Loucy (cell line): Measurements from ENCODE around the gene CCDC158.

ENCODE experiments used
- H2AFZ ChIP-seq: fragments of 200-600 bp; sonication (generic); 2 replicates; pipeline ENCODE4 v1.6.0; 2016; ENCODE audit warnings: antibody characterized with exemption, mild to moderate bottlenecking, low read length, moderate library complexity
- H3F3A ChIP-seq: fragments of 200-600 bp; 2 replicates; pipeline ENCODE4 v1.6.0; 2016; ENCODE audit warnings: antibody characterized with exemption, low read depth, mild to moderate bottlenecking
- H3K27me3 ChIP-seq: fragments of 200-600 bp; sonication (generic); 2 replicates; pipeline ENCODE4 v1.6.1; 2014; ENCODE audit warnings: low read length, mild to moderate bottlenecking; ENCODE audit not compliant: insufficient read depth, poor library complexity, severe bottlenecking
- H3K36me3 ChIP-seq: fragments of 200-600 bp; sonication (generic); 2 replicates; pipeline ENCODE4 v1.6.1; 2016; ENCODE audit warnings: low read length; ENCODE audit not compliant: insufficient read depth
- H3K4me1 ChIP-seq: fragments of 200-600 bp; sonication (generic); 2 replicates; pipeline ENCODE4 v1.5.1; 2014; ENCODE audit warnings: low read length, mild to moderate bottlenecking; ENCODE audit not compliant: insufficient read depth, poor library complexity, severe bottlenecking
- H3K4me2 ChIP-seq: fragments of 200-600 bp; sonication (generic); 2 replicates; pipeline ENCODE4 v1.6.0; 2014; ENCODE audit warnings: antibody characterized with exemption, low read length, low read depth, mild to moderate bottlenecking; ENCODE audit not compliant: poor library complexity, severe bottlenecking
- H3K4me3 ChIP-seq: fragments of 200-600 bp; sonication (generic); 2 replicates; pipeline ENCODE4 v1.5.1; 2014; ENCODE audit warnings: low read length, mild to moderate bottlenecking, mixed read lengths; ENCODE audit not compliant: poor library complexity, severe bottlenecking
- H3K79me2 ChIP-seq: fragments of 200-600 bp; sonication (generic); 2 replicates; pipeline ENCODE4 v1.6.1; 2014; ENCODE audit warnings: low read length; ENCODE audit not compliant: insufficient read depth
- H3K9ac ChIP-seq: fragments of 200-600 bp; sonication (generic); 2 replicates; pipeline ENCODE4 v1.6.0; 2014; ENCODE audit warnings: mild to moderate bottlenecking, low read depth, low read length, moderate library complexity; ENCODE audit not compliant: poor library complexity, severe bottlenecking
- H3K9me2 ChIP-seq: fragments of 200-600 bp; sonication (generic); replicated peaks from 2 replicates; pipeline ENCODE4 v1.6.1; 2016; ENCODE audit warnings: low read depth, low read length, mixed read lengths
- H3K9me3 ChIP-seq: fragments of 200-600 bp; sonication (generic); 2 replicates; pipeline ENCODE4 v1.6.1; 2014; ENCODE audit warnings: mild to moderate bottlenecking, antibody characterized with exemption, low read length, low read depth; ENCODE audit not compliant: insufficient read depth
- H4K20me1 ChIP-seq: fragments of 200-600 bp; sonication (generic); 2 replicates; pipeline ENCODE4 v1.6.0; 2014; ENCODE audit warnings: antibody characterized with exemption, low read length, mild to moderate bottlenecking; ENCODE audit not compliant: insufficient read depth, poor library complexity, severe bottlenecking
- EZH2phosphoT487 ChIP-seq: fragments of 200-600 bp; IDR thresholded peaks from 2 replicates; pipeline ENCODE4 v1.6.1; 2018; ENCODE audit warnings: antibody characterized with exemption, mild to moderate bottlenecking, moderate library complexity, borderline replicate concordance
- TF ChIP-seq, protein P1 (sequence below): fragments of 200-600 bp; sonication (generic); conservative IDR thresholded peaks from 2 replicates; pipeline ENCODE4 v1.5.1; 2014; ENCODE audit warnings: mild to moderate bottlenecking, antibody characterized with exemption, low read length

CCDC158 gene

DNA sequence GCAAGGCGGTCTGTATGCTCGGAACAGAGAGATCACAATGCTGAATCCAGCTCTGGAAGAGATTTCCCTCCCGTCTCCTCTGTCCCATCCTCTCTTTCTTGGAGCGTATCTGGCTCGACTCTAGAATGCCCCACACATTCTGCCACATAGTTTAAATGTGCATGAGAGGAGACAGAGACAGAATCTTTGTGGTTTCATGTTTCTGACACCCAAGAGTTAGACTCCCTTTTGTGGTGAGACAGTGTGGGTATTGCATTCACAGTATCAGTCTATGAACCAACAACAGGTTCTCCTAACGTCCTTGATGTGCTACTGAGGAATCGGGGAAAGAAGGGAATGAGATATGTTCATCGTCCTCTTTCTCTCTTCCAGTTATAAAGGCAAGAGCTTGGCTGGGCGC is 144.1 kb downstream of the CCDC158 start:
- Histone ChIP-seq H3F3A (no peaks in the 10 kb centered on the region), H3K4me3 (no peak overlapping the region), H3K9me3 (no peaks in the 10 kb centered on the region), H2AFZ (no peak overlapping the region), H3K4me1 (no peaks in the 10 kb centered on the region), H3K79me2 (no peaks in the 10 kb centered on the region), H3K27me3 (no peaks in the 10 kb centered on the region), H3K36me3 (no peaks in the 10 kb centered on the region), H3K4me2 (no peak overlapping the region), H3K9ac (no peak overlapping the region), H3K9me2 (no peaks in the 10 kb centered on the region), H4K20me1 (no peaks in the 10 kb centered on the region)
- no peak for TF ChIP-seq EZH2phosphoT487
- TF ChIP-seq, protein P1, sequence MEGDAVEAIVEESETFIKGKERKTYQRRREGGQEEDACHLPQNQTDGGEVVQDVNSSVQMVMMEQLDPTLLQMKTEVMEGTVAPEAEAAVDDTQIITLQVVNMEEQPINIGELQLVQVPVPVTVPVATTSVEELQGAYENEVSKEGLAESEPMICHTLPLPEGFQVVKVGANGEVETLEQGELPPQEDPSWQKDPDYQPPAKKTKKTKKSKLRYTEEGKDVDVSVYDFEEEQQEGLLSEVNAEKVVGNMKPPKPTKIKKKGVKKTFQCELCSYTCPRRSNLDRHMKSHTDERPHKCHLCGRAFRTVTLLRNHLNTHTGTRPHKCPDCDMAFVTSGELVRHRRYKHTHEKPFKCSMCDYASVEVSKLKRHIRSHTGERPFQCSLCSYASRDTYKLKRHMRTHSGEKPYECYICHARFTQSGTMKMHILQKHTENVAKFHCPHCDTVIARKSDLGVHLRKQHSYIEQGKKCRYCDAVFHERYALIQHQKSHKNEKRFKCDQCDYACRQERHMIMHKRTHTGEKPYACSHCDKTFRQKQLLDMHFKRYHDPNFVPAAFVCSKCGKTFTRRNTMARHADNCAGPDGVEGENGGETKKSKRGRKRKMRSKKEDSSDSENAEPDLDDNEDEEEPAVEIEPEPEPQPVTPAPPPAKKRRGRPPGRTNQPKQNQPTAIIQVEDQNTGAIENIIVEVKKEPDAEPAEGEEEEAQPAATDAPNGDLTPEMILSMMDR, result no peak

DNA sequence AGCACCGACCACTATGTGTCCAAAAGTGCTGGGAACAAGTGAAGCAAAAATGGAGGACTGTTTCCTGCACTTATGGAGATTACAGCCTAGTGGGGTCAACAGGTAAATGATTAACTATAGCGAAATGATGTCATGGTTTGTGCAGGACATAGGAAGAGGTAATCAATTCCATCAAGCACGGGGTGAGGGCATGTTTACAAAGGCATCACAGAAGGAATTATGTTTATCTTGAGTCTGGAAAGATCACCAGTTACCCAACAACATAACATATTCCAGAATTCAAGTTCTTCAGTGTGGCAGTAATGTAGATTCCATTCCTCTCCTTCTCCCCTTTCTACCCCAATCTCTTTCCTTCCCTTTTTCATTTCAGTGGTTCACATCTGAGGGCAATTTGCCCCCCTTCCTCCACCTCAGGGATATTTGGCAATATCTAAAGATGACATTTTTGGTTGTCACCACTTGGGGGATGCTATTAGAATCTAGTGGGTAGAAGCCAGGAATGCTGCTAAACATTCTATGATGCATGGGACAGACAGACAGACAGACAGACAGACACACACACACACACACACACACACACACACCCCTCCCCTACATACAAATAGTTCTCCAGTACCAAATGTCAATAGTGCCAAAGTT is 145.3 kb downstream of the CCDC158 start:
- H3K9me2 ChIP-seq, result no peaks in the 10 kb centered on the region
- TF ChIP-seq, protein P1, result 0 out of 2 replicates have a peak, but pooled peaks have one; percentile 15
- TF ChIP-seq EZH2phosphoT487, result no peak
- H3K36me3 ChIP-seq, result no peaks in the 10 kb centered on the region
- H2AFZ ChIP-seq, result no peak overlapping the region
- H4K20me1 ChIP-seq, result no peaks in the 10 kb centered on the region
- H3K4me1 ChIP-seq, result no peaks in the 10 kb centered on the region
- H3K79me2 ChIP-seq, result no peaks in the 10 kb centered on the region
- no peak overlapping the region for H3K4me3 ChIP-seq
- H3F3A ChIP-seq, result no peaks in the 10 kb centered on the region
- H3K27me3 ChIP-seq, result no peaks in the 10 kb centered on the region
- H3K4me2 ChIP-seq, result no peak overlapping the region
- no peaks in the 10 kb centered on the region for H3K9me3 ChIP-seq
- H3K9ac ChIP-seq, result no peak overlapping the region

DNA sequence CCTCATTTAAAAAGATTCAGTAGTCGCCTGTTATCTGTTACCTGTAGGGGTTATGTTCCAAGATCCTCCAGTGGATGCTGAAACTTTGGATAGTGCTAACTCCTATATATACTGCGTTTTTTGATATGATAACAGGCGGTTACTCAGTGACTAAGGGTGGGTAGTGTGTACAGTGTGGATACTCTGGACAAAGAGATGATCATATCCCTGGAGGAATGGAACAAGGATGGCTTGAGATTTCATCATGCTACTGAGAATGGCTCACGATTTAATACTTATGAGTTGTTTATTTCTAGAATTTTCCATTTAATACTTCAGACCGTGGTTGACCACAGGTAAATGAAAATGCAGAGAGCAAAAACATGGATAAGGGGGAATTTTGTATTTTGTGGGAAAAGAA is 147.9 kb downstream of the CCDC158 start:
- no peak for TF ChIP-seq EZH2phosphoT487
- TF ChIP-seq, protein P1, result no peak
- no peak overlapping the region for H3K9ac ChIP-seq
- H2AFZ ChIP-seq, result no peak overlapping the region
- no peak overlapping the region for H3K4me2 ChIP-seq
- no peaks in the 10 kb centered on the region for H3K9me3 ChIP-seq
- H3K27me3 ChIP-seq, result no peaks in the 10 kb centered on the region
- no peaks in the 10 kb centered on the region for H3K9me2 ChIP-seq
- no peaks in the 10 kb centered on the region for H3K36me3 ChIP-seq
- no peaks in the 10 kb centered on the region for H3K79me2 ChIP-seq
- no peaks in the 10 kb centered on the region for H3K4me1 ChIP-seq
- no peaks in the 10 kb centered on the region for H3F3A ChIP-seq
- H4K20me1 ChIP-seq, result no peaks in the 10 kb centered on the region
- no peak overlapping the region for H3K4me3 ChIP-seq
